Peyer's patch (tissue), 4 donors: ENCODE measurements around the gene EFNA2. TPM values are rescaled to one million over a fixed set of nuclear protein-coding genes. Genes with fewer than 3 reads are reported as not detected.

Source experiments
- DNase-seq, 3 donors: peaks; one replicate each; pipeline ENCODE4 v3.0.0-alpha.2; 2017 to 2019
- H3K27ac ChIP-seq, 4 donors: fragments of 200-600 bp; sonication (generic); one replicate each; pipeline ENCODE4 v1.5.1; 2016 to 2019
- H3K27me3 ChIP-seq, 2 donors: fragments of 200-600 bp; sonication (generic); one replicate each; pipeline ENCODE4 v1.5.1; 2019
- H3K36me3 ChIP-seq, 3 donors: fragments of 200-600 bp; sonication (generic); one replicate each; pipeline ENCODE4 v1.5.1; 2016 to 2019
- H3K4me1 ChIP-seq, 4 donors: fragments of 200-600 bp; sonication (generic); one replicate each; pipeline ENCODE4 v1.5.1; 2016 to 2019
- H3K4me3 ChIP-seq, 4 donors: fragments of 200-600 bp; sonication (generic); 1 replicate in 3 of 4; 2 replicates in 1 of 4; pipeline ENCODE4 v1.5.1; 2016 to 2019; ENCODE audit warnings: mild to moderate bottlenecking in 1 of 4
- H3K9me3 ChIP-seq, 4 donors: fragments of 200-600 bp; sonication (generic); one replicate each; pipeline ENCODE4 v1.5.1; 2016 to 2019; ENCODE audit warnings: mild to moderate bottlenecking in 1 of 4
- POLR2A ChIP-seq, 2 donors: fragments of 450-650 bp; IDR thresholded peaks; one replicate each; pipeline ENCODE4 v1.5.1; 2017; ENCODE audit warnings: antibody characterized with exemption in 2 of 2, mild to moderate bottlenecking in 2 of 2, moderate library complexity in 2 of 2
- total RNA-seq, 4 donors: library from RNA; depleted of rRNA; stranded (reverse); fragments of >200 nt; gene quantifications; one replicate each; pipeline ENCODE4 v1.1.0, GENCODE V29; 2016
- TF ChIP-seq, protein P1 (sequence below), 6 experiments: fragments of 450-650 bp in 4 of 6; fragments of 200-600 bp in 2 of 6; sonication (generic) in 1 of 6; IDR thresholded peaks; one replicate each; pipeline ENCODE4 v1.5.1; 2017 to 2019; ENCODE audit warnings: antibody characterized with exemption in 6 of 6, mild to moderate bottlenecking in 3 of 6, moderate library complexity in 1 of 6

The EFNA2 gene
- total RNA-seq, 4 donors from 2014 or later = 21.5 to 34.1 (median 32.3) TPM

DNA sequence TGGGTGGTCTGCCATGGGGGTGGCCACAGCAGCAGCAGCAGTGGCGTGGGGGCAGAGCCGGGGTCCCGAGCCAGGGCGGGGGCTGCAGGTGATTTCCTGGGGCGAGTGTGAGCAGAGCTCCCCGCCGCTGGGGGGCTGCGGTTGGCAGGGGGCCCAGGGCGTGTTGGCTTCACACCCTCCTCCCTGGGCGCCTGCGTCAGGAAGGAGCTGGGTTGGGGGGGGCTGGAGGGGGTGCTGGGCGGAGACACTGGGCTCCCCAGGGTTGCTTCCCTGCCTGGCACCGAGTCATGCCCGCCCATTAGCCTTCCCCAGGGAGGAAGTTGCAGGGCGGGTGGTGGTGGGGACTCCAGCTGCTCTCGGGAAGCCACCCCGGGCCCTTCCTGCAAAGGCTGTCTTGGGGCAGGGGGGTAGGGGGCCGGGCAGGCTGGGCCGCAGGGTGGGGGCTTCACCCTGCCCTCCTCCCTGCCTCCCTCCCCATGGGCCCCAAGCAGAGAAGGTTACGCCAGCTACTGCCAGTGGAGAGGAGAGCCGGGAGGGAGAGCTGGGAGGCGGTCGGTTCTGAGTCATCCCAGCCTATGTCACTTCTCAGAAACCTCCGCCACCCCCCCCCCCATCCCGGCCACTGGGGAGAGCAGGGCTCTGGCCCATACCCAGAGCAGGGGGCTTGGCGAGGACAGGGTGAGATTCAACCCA is 32.7 kb upstream of the EFNA2 start:
- peak overlapping the region; percentile 86 to 93 (median 88) for H3K4me3 ChIP-seq
- H3K4me1 ChIP-seq = peaks cover 7 to 56% (median 34%) of the 10 kb centered on the region in 4 donors
- no peaks in the 10 kb centered on the region for H3K9me3 ChIP-seq
- TF ChIP-seq, protein P1, sequence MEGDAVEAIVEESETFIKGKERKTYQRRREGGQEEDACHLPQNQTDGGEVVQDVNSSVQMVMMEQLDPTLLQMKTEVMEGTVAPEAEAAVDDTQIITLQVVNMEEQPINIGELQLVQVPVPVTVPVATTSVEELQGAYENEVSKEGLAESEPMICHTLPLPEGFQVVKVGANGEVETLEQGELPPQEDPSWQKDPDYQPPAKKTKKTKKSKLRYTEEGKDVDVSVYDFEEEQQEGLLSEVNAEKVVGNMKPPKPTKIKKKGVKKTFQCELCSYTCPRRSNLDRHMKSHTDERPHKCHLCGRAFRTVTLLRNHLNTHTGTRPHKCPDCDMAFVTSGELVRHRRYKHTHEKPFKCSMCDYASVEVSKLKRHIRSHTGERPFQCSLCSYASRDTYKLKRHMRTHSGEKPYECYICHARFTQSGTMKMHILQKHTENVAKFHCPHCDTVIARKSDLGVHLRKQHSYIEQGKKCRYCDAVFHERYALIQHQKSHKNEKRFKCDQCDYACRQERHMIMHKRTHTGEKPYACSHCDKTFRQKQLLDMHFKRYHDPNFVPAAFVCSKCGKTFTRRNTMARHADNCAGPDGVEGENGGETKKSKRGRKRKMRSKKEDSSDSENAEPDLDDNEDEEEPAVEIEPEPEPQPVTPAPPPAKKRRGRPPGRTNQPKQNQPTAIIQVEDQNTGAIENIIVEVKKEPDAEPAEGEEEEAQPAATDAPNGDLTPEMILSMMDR (IDR thresholded peaks at IDR 0.05) = peak in 3 of 6 experiments; percentile 15 to 25 (median 22)
- TF ChIP-seq POLR2A (IDR thresholded peaks at IDR 0.05) = peak in 1 of 2 donors; percentile 26
- H3K27ac ChIP-seq = peak overlapping the region; percentile 95 to 100 (median 100)
- H3K36me3 ChIP-seq = peaks cover 0 to 67% (median 0%) of the 10 kb centered on the region in 3 donors
- DNase-seq = peak; percentile 92 to 96 (median 92)
- no peaks in the 10 kb centered on the region for H3K27me3 ChIP-seq

DNA sequence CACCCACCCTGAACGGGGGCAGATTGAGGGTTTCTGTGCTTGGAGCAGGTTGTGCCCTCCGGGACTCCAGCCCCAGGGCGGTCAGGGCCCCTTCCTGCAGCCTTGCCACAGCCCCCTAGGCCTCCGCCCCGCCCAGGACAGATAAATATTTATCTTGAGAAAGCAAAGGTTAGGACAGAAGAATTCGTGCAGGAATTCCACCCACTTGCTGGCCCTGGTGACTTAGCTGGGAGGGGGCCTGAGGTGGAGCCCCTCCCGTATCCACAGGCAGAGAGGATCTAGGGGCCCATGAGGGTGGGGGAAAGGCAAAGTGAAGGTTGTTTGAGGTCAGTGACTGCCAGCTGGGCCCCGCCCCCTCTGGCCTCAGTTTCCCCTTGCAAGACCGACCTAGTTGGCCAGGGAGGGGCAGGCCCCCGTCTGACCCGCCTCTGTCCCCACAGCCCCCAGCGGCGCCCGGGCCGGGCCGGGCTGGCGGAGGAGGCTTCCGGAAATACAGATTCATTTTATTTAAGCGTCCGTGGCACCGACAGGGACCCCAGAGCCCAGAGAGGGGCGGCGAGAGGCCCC is 32.1 kb upstream of the EFNA2 start:
- DNase-seq = peak in 1 of 3 donors; percentile 83
- Histone ChIP-seq H3K36me3 (peaks cover 0 to 69% (median 0%) of the 10 kb centered on the region in 3 donors), H3K9me3 (no peaks in the 10 kb centered on the region), H3K4me1 (peaks cover 7 to 61% (median 37%) of the 10 kb centered on the region in 4 donors), H3K27ac (peak overlapping the region; percentile 95 to 100 (median 100)), H3K4me3 (peak overlapping the region; percentile 86 to 93 (median 88)), H3K27me3 (no peaks in the 10 kb centered on the region)
- TF ChIP-seq, protein P1 (IDR thresholded peaks at IDR 0.05) = no peak
- no peak for TF ChIP-seq POLR2A (IDR thresholded peaks at IDR 0.05)

DNA sequence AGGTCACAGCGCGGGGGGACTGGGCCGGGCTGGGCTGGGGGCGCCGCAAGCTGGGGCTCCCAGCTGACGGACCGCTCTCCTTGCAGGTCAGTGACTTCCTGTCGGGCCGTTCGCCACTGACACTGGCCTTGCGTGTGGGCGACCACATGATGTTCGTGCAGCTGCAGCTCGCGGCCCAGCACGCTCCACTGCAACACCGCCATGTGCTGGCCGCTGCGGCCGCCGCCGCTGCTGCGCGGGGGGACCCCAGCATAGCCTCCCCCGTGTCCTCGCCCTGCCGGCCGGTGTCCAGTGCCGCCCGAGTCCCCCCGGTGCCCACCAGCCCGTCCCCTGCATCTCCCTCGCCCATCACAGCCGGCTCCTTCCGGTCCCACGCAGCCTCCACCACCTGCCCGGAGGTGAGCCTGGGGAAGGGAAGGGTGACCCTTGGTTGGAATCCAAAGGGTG is 31.6 kb upstream of the EFNA2 start:
- H3K4me3 ChIP-seq = peak overlapping the region in 3 of 4 donors; percentile 86 to 93 (median 89)
- TF ChIP-seq, protein P1 (IDR thresholded peaks at IDR 0.05) = no peak
- no peak for TF ChIP-seq POLR2A (IDR thresholded peaks at IDR 0.05)
- peak in 2 of 3 donors; percentile 58 to 62 for DNase-seq
- H3K4me1 ChIP-seq = peaks cover 7 to 66% (median 39%) of the 10 kb centered on the region in 4 donors
- H3K9me3 ChIP-seq = no peaks in the 10 kb centered on the region
- peaks cover 0 to 69% (median 0%) of the 10 kb centered on the region in 3 donors for H3K36me3 ChIP-seq
- no peaks in the 10 kb centered on the region for H3K27me3 ChIP-seq
- H3K27ac ChIP-seq = peak overlapping the region; percentile 95 to 100 (median 100)

DNA sequence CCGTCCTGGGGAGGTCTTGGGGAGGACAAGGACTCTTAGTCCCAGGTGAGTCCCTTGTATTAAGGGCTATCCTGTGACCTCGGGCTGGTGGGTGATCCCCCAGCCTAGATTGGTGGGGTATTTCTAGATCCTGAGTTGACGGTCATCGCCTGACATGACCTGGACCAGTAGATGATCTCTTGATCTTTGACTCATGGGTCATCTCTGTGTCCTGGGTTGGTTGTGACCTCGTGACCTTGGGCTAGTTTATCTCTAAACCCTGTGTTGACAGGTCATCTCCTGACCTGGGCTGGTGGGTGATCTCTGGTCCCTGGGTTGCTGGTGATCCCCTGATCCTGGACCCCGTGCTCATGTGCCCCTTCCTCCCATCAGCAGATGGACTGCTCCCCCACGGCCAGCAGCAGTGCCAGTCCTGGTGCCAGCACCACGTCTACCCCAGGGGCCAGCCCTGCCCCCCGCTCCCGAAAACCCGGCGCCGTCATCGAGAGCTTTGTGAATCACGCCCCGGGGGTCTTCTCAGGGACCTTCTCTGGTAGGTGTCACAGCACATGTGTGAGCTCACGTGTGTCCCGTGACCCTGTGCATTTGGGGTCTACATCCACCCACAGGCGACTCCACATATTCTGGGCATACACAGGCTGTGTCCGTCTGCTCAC is 31.0 kb upstream of the EFNA2 start:
- Histone ChIP-seq H3K4me1 (peaks cover 7 to 72% (median 45%) of the 10 kb centered on the region in 4 donors), H3K36me3 (peaks cover 0 to 69% (median 0%) of the 10 kb centered on the region in 3 donors), H3K9me3 (no peaks in the 10 kb centered on the region), H3K4me3 (peak overlapping the region in 2 of 4 donors; percentile 86 to 93), H3K27ac (peak overlapping the region; percentile 95 to 100 (median 100)), H3K27me3 (no peaks in the 10 kb centered on the region)
- no peak for TF ChIP-seq POLR2A (IDR thresholded peaks at IDR 0.05)
- TF ChIP-seq, protein P1 (IDR thresholded peaks at IDR 0.05) = no peak
- peak in 1 of 3 donors; percentile 49 for DNase-seq
